Brain microvascular endothelial cell (primary cell): ENCODE measurements around the gene PRKG1.

Experiments
- DNase-seq: peaks from one replicate; pipeline ENCODE4 v3.0.0-alpha.2; 2020
- H3K27ac ChIP-seq: fragments of 250-450 bp; sonication (Bioruptor Pico); 2 replicates; pipeline ENCODE4 v1.5.1; 2020; ENCODE audit warnings: mild to moderate bottlenecking, moderate library complexity
- H3K27me3 ChIP-seq: fragments of 250-450 bp; sonication (Bioruptor Pico); replicated peaks from 2 replicates; pipeline ENCODE4 v1.5.1; 2020; ENCODE audit warnings: mild to moderate bottlenecking
- H3K36me3 ChIP-seq: fragments of 250-450 bp; sonication (Bioruptor Pico); replicated peaks from 2 replicates; pipeline ENCODE4 v1.5.1; 2020; ENCODE audit warnings: mild to moderate bottlenecking
- H3K4me3 ChIP-seq: 2 replicates; pipeline ENCODE4 v1.5.1; 2011; ENCODE audit warnings: low read depth, mild to moderate bottlenecking, control low read depth, low read length, moderate library complexity
- in situ Hi-C: cut with HindIII; loops from 2 replicates; pipeline ENCODE4 v1.10.0; 2017; ENCODE audit warnings: low sequenced_read_pairs, low pct_ligation_motif_present
- TF ChIP-seq, protein P1 (sequence below): IDR thresholded peaks from 2 replicates; pipeline ENCODE4 v1.5.1; 2011; ENCODE audit warnings: low read depth, mild to moderate bottlenecking, moderate library complexity, low read length, control low read depth, inconsistent platforms; ENCODE audit errors: missing control alignments

The PRKG1 gene

DNA sequence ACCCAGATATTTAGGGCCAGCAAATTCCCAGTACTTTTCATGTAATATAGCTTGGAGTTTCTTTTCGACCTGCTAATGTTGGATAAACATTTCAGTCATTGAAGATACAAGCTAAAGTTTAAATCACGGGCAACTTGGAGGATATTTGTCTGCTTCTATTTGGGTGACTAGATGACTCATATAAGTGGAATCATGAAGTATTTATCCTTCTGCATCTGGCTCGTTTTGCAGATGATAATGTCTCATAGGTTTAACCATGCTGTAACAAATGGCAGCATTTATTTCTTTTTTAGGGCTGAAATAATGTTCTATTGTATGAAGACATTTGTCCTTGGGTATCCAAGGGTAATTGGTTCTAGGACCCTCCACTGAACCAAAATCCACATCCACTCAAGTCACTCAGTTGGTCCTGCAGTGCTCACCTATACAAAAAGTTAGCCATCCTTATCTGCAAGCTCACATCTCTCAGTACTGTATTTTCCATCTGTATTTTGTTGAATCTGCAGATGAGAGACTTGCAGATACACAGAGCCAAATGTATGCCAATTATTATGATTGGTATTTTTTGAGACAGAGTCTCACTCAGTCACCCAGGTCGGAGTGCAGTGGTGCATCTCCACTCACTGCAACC lies 812.3 kb downstream of the PRKG1 start:
- H3K36me3 ChIP-seq = no peaks in the 10 kb centered on the region
- H3K27ac ChIP-seq = peak overlapping the region; percentile 52
- H3K27me3 ChIP-seq = no peaks in the 10 kb centered on the region
- TF ChIP-seq, protein P1, sequence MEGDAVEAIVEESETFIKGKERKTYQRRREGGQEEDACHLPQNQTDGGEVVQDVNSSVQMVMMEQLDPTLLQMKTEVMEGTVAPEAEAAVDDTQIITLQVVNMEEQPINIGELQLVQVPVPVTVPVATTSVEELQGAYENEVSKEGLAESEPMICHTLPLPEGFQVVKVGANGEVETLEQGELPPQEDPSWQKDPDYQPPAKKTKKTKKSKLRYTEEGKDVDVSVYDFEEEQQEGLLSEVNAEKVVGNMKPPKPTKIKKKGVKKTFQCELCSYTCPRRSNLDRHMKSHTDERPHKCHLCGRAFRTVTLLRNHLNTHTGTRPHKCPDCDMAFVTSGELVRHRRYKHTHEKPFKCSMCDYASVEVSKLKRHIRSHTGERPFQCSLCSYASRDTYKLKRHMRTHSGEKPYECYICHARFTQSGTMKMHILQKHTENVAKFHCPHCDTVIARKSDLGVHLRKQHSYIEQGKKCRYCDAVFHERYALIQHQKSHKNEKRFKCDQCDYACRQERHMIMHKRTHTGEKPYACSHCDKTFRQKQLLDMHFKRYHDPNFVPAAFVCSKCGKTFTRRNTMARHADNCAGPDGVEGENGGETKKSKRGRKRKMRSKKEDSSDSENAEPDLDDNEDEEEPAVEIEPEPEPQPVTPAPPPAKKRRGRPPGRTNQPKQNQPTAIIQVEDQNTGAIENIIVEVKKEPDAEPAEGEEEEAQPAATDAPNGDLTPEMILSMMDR = no peak
- in situ Hi-C loops = no loop called here
- DNase-seq = peak; percentile 64
- H3K4me3 ChIP-seq = no peak overlapping the region

- in situ Hi-C loops = no loop called here
- H3K4me3 ChIP-seq = no peak overlapping the region
Measured at GRCh38 chr10:51888263-51888662, 814.0 kb downstream of the PRKG1 start.

DNA sequence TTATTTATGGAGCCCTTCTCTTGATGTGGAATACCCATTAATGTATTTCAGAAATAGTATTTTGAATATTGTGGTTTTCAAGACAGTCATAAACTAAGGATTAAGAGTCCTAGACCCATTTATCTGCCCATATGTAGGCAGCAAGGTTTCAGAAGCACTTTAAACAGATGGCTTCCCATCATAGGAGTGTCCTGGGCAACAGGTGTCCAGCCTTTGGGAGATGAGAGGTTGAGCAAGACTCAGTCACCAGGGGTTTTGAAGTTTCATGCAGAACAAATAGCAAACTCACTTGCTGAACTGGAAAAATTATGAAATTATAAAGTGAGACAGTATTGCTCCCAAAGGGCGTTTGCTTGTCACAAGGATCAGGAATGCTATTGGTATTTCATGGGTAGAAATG lies 818.0 kb downstream of the PRKG1 start:
- DNase-seq = no peak
- Histone ChIP-seq H3K36me3 (no peaks in the 10 kb centered on the region), H3K4me3 (no peak overlapping the region), H3K27ac (no peak overlapping the region), H3K27me3 (no peaks in the 10 kb centered on the region)
- in situ Hi-C loops = no loop called here
- TF ChIP-seq, protein P1 = no peak

More at GRCh38 chr10:51888263-51888662, 814.0 kb downstream of the PRKG1 start:
- Histone ChIP-seq H3K27ac (no peak overlapping the region), H3K27me3 (no peaks in the 10 kb centered on the region), H3K36me3 (no peaks in the 10 kb centered on the region)
- TF ChIP-seq, protein P1 = no peak
- DNase-seq = no peak

- H3K4me3 ChIP-seq = no peak overlapping the region
- peak; percentile 16 for DNase-seq
Measured at GRCh38 chr10:51892965-51893658, 818.8 kb downstream of the PRKG1 start.

DNA sequence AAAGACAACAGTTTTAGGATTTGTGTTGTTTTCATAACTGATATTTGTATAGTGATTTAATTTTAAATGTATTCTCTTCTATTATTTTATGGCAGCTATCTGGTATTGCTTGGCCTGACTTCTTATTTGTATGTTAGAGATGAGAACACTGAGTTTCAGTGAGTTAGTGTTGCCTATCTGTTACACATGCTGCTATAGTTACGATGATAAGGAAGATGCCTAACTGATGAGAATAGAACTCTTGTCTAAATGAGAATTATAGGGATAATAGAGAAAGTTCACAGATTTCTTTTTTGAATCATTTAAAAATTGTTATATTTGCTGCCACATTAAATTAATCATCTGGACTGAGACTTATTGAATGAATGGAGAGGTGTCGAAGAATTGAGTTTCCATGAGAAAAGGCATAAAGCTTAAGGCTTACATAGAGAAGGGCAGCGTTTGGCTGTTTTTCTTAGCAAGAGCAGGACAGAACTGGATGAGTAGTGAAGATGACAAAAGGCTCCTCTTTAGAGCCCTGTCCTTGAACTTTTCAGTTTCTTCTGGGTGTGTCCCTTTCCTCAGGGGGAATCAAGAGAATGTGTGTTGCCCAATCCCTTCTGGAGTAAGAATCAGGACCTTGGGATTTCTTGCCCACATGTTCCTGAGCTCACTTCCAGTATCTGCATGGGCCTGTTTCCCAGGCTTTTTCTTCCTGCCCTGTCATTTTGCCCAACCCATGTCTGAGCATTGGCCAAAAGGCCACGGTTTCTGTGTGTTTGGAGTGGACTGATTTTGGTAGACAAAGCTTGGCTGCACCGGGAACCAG lies 820.7 kb downstream of the PRKG1 start:
- Histone ChIP-seq H3K27ac (peak overlapping the region; percentile 85), H3K36me3 (no peaks in the 10 kb centered on the region), H3K4me3 (no peak overlapping the region), H3K27me3 (no peaks in the 10 kb centered on the region)
- DNase-seq = peak; percentile 75
- TF ChIP-seq, protein P1 = no peak
- in situ Hi-C loops = no loop called here

More at GRCh38 chr10:51892965-51893658, 818.8 kb downstream of the PRKG1 start:
- no peak overlapping the region for H3K27ac ChIP-seq
- no peaks in the 10 kb centered on the region for H3K27me3 ChIP-seq
- TF ChIP-seq, protein P1 = peak; percentile 66
- H3K36me3 ChIP-seq = no peaks in the 10 kb centered on the region
- in situ Hi-C loops = no loop called here
